Myocyte (in vitro differentiated cells): ENCODE measurements around the gene ZNF669. TPM values are rescaled to one million over a fixed set of nuclear protein-coding genes. Genes with fewer than 3 reads are reported as not detected.

Source experiments
- DNase-seq: peaks from one replicate; pipeline ENCODE4 v3.0.0-alpha.2; 2012; ENCODE audit warnings: low read depth
- total RNA-seq: library from RNA; depleted of rRNA; stranded (reverse); fragments of >200 nt; gene quantifications from 2 replicates; pipeline ENCODE4 v1.2.3, GENCODE V29; 2014

The ZNF669 gene
- total RNA-seq, 1 donor from 2014 or later, result 6.0 TPM

GRCh38 chr1:247111700-247112478, 7.7 kb upstream of the ZNF669 start:
- DNase-seq, result peak; percentile 77

GRCh38 chr1:247111259-247111699, 7.1 kb upstream of the ZNF669 start:
- peak; percentile 33 for DNase-seq

- DNase-seq, result no peak
Measured at GRCh38 chr1:247110627-247111258, 6.6 kb upstream of the ZNF669 start.

- DNase-seq, result no peak
Measured at GRCh38 chr1:247107694-247108093, 3.5 kb upstream of the ZNF669 start.

GRCh38 chr1:247105966-247106365, 1.8 kb upstream of the ZNF669 start:
- no peak for DNase-seq

- DNase-seq, result no peak
Measured at GRCh38 chr1:247104965-247105364, 809 bp upstream of the ZNF669 start.

GRCh38 chr1:247102381-247102780, 1.8 kb downstream of the ZNF669 start:
- no peak for DNase-seq

- DNase-seq, result no peak
Measured at GRCh38 chr1:247100676-247101279, 3.4 kb downstream of the ZNF669 start.

- DNase-seq, result no peak
Measured at GRCh38 chr1:247096958-247097357, 7.2 kb downstream of the ZNF669 start.

GRCh38 chr1:247096544-247096943, 7.6 kb downstream of the ZNF669 start:
- DNase-seq, result no peak

GRCh38 chr1:247096112-247096511, 8.0 kb downstream of the ZNF669 start:
- DNase-seq, result no peak

- DNase-seq, result no peak
Measured at GRCh38 chr1:247090455-247090854, 13.7 kb downstream of the ZNF669 start.

GRCh38 chr1:247089616-247090375, 14.4 kb downstream of the ZNF669 start:
- DNase-seq, result no peak

GRCh38 chr1:247088967-247089366, 15.2 kb downstream of the ZNF669 start:
- no peak for DNase-seq

GRCh38 chr1:247087256-247087655, 16.9 kb downstream of the ZNF669 start:
- DNase-seq, result no peak

- no peak for DNase-seq
Measured at GRCh38 chr1:247085310-247085709, 18.8 kb downstream of the ZNF669 start.

GRCh38 chr1:247084771-247085170, 19.4 kb downstream of the ZNF669 start:
- DNase-seq, result no peak

- no peak for DNase-seq
Measured at GRCh38 chr1:247079141-247079874, 24.8 kb downstream of the ZNF669 start.

GRCh38 chr1:247078258-247079140, 25.7 kb downstream of the ZNF669 start, which contains the start of gene ZNF670:
Gene ZNF670, minus strand, starts transcription at chr1:247078811. Its CDS starts 215 bp downstream, at chr1:247078596.
- DNase-seq, result peak; percentile 98

- no peak for DNase-seq
Measured at GRCh38 chr1:247077876-247078257, 26.3 kb downstream of the ZNF669 start.
